Measurements from ENCODE around the gene TIAM2. TPM values are rescaled to one million over a fixed set of nuclear protein-coding genes. Genes with fewer than 3 reads are reported as not detected.

Gene TIAM2
- total RNA-seq, 2 experiments from 2014 or later, result 10.6 to 11.0 TPM

DNA sequence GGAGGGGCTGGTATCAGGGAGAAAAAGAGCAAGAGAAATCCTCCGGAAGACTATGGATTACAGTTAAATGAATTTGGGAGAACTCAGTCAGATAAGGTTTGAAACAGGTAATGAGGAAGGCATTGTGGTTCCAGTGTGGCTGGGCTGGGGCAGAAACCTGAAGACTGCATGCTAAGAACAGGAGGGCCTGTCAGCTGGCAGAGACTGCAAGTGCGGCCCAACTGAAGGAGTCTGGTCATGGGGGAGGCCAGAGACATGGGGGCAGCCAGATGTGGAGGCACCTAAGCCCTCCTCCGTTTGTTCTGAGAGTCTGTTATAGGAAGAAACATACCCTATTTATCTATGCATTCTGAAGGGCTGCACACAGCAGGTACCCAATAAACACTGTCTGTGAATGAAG is 302.6 kb downstream of the TIAM2 start:
- Mint-ChIP-seq H3K27ac (no peak overlapping the region), H3K4me3 (no peak overlapping the region), H3K36me3 (peaks cover 49% of the 10 kb centered on the region), H3K4me1 (ENCODE audit: low read depth) (peaks cover 8% of the 10 kb centered on the region), H3K27me3 (no peaks in the 10 kb centered on the region), H3K9me3 (no peaks in the 10 kb centered on the region)
- intact Hi-C loops (cut with micrococcal nuclease), result no loop called here
- no peak for DNase-seq
- ChIA-PET POLR2A (no interaction called here), CTCF (interaction anchor here (0.7 kb wide), 1 partner anchor 355 kb away, joined by 3 read pairs; no protein-coding TSS in a partner anchor)

DNA sequence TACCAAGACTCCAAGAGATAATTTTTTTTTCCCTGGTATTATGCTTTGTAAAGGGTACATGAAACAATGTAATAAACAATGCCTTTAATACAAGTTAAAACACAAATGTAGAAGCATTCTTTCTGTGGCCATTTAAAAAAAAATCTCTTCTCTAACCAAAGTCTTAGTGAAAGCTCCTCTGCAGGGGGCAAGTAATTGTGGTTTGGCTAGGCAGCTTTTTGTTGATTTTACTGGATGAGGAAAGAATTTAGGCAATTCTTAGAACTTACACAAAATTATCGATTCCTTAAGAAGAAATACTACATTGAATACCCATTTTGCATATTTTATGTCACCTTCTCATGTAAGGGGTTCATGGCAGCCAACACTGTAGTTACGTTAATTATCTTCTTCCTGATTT is 306.8 kb downstream of the TIAM2 start:
- H3K27ac Mint-ChIP-seq, result no peak overlapping the region
- POLR2A ChIA-PET, result no interaction called here
- intact Hi-C loops (cut with micrococcal nuclease), result no loop called here
- no peak overlapping the region for H3K4me3 Mint-ChIP-seq
- H3K4me1 Mint-ChIP-seq (ENCODE audit: low read depth), result peaks cover 7% of the 10 kb centered on the region
- CTCF ChIA-PET, result interaction anchor here (1.8 kb wide), 1 partner anchor 124 kb away, joined by 6 read pairs; no protein-coding TSS in a partner anchor
- no peak for DNase-seq
- no peaks in the 10 kb centered on the region for H3K9me3 Mint-ChIP-seq
- H3K36me3 Mint-ChIP-seq, result peaks cover 44% of the 10 kb centered on the region
- no peaks in the 10 kb centered on the region for H3K27me3 Mint-ChIP-seq

DNA sequence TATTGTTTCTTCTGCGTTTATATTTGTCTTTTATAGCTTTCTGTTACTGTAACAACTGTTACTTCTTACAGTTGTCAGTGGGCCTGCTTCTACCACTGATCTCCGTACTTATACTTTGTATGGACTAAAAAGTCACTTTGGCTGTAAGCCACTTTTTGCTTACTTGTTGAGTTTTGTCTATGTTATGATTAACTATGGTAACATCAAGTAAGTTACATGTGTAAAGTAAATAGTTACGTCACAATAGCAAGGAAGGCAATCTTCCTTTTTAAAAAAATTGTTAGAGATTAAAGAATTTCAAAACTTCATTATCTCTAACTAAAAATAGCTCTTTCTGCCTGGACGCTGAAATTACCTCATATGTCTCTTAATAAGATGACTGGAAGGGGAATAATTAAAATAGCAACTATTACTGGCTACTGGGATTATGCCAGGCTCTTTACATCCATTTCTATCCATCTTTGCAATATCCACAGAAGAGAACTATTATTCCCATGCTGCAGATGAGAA is 308.3 kb downstream of the TIAM2 start:
- peaks cover 10% of the 10 kb centered on the region for H3K4me1 Mint-ChIP-seq (ENCODE audit: low read depth)
- no peak for DNase-seq
- H3K27ac Mint-ChIP-seq, result no peak overlapping the region
- intact Hi-C loops (cut with micrococcal nuclease), result no loop called here
- no peak overlapping the region for H3K4me3 Mint-ChIP-seq
- ChIA-PET CTCF (interaction anchor here (2.2 to 2.4 kb wide), 2 partner anchors 12 to 126 kb away, joined by 5 to 6 read pairs; no protein-coding TSS in a partner anchor), POLR2A (no interaction called here)
- no peaks in the 10 kb centered on the region for H3K9me3 Mint-ChIP-seq
- H3K36me3 Mint-ChIP-seq, result peaks cover 38% of the 10 kb centered on the region
- no peaks in the 10 kb centered on the region for H3K27me3 Mint-ChIP-seq

DNA sequence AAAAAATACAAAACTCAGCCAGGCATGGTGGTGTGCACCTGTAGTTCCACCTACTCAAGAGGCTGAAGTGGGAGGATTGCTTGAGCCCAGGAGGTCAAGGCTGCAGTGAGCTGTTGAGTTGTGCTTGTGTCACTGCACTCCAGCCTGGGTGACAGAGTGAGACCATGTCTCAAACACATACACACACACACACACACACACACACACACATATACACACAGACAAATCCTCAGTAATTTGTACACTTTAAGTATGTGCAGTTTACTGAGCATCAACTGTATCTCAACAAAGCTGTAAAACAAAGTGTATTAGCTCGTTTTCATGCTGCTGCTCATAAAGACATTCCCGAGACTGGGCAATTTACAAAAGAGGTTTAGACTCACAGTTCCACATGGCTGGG is 311.8 kb downstream of the TIAM2 start:
- intact Hi-C loops (cut with micrococcal nuclease), result no loop called here
- Mint-ChIP-seq H3K27ac (no peak overlapping the region), H3K27me3 (no peaks in the 10 kb centered on the region), H3K4me1 (ENCODE audit: low read depth) (peaks cover 29% of the 10 kb centered on the region), H3K36me3 (peaks cover 41% of the 10 kb centered on the region), H3K9me3 (no peaks in the 10 kb centered on the region), H3K4me3 (no peak overlapping the region)
- no peak for DNase-seq
- POLR2A ChIA-PET, result no interaction called here
- CTCF ChIA-PET, result no interaction called here

Measured in activated CD4-positive, alpha-beta memory T cell treated with anti-CD3 and anti-CD28 coated beads for 36 hours (primary cell).